ENCODE measurements around the gene SARDH. TPM values are rescaled to one million over a fixed set of nuclear protein-coding genes. Genes with fewer than 3 reads are reported as not detected.

Gene SARDH
- total RNA-seq, 2 donors from 2014 or later, result 20.2 to 61.0 TPM

DNA sequence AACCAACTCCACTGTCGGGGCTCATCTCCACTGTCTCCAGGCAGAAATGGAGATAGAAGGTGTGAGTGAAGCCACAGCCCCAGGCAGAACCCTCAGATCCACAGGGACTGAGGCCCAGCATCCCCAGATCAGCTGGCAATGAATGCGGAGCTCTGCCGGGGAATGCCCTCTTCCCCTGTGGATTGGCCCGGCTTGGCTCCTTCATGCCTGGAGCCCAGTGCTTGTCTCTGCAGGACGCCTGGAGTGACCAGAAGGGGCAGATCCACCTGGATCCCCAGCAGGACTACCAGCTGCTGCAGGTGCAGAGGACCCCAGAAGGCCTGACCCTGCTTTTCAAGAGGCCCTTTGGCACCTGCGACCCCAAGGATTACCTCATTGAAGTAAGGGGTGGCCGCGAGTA, 98.5 kb downstream of the SARDH start:
- intact Hi-C loops (cut with DNase I), result no loop called here
- no peak overlapping the region for H3K27ac ChIP-seq
- no peak overlapping the region for H3K4me3 ChIP-seq
- H3K9me3 ChIP-seq, result no peaks in the 10 kb centered on the region
- no peak for TF ChIP-seq POLR2A (IDR thresholded peaks at IDR 0.05)
- TF ChIP-seq, protein P1, sequence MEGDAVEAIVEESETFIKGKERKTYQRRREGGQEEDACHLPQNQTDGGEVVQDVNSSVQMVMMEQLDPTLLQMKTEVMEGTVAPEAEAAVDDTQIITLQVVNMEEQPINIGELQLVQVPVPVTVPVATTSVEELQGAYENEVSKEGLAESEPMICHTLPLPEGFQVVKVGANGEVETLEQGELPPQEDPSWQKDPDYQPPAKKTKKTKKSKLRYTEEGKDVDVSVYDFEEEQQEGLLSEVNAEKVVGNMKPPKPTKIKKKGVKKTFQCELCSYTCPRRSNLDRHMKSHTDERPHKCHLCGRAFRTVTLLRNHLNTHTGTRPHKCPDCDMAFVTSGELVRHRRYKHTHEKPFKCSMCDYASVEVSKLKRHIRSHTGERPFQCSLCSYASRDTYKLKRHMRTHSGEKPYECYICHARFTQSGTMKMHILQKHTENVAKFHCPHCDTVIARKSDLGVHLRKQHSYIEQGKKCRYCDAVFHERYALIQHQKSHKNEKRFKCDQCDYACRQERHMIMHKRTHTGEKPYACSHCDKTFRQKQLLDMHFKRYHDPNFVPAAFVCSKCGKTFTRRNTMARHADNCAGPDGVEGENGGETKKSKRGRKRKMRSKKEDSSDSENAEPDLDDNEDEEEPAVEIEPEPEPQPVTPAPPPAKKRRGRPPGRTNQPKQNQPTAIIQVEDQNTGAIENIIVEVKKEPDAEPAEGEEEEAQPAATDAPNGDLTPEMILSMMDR (IDR thresholded peaks at IDR 0.05), result no peak
- H3K27me3 ChIP-seq, result no peaks in the 10 kb centered on the region
- H3K4me1 ChIP-seq, result no peaks in the 10 kb centered on the region
- H3K36me3 ChIP-seq (replicated peaks in 1 of 2; ENCODE audit: insufficient read depth in 1 of 2, low read depth in 2 of 2), result no peaks in the 10 kb centered on the region
- ATAC-seq (no peak), DNase-seq (no peak)
- WGBS, 2 donors, result 82% methylated on average over 8 of the region's 8 CpGs; no CpG with 5 or more reads in 1 of the 2 donors

DNA sequence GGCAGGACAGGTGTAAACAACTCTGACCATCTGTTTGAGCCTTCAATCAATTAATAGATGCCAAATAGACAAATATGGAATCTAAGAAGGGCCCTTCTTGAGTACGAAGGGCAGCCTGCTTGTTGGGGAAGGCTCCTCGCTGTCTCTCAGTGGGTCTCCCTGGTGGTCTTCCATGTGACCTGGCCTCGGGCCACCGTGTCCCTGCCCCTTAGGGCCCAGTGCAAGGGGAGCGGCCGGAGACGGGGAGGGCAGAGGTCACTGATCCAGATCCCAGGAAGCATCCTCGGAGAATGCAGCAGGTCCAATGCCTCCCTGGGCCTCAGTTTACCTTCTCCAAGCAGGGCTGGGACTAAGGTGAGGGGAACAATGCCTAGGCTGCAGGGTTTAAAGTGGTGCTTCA, 99.4 kb downstream of the SARDH start:
- intact Hi-C loops (cut with DNase I), result no loop called here
- ATAC-seq, result no peak
- 46 to 66% methylated on average over 8 of the region's 8 CpGs for WGBS, 2 donors
- Histone ChIP-seq H3K27ac (no peak overlapping the region), H3K4me3 (no peak overlapping the region), H3K9me3 (no peaks in the 10 kb centered on the region), H3K27me3 (no peaks in the 10 kb centered on the region), H3K36me3 (replicated peaks in 1 of 2; ENCODE audit: insufficient read depth in 1 of 2, low read depth in 2 of 2) (no peaks in the 10 kb centered on the region), H3K4me1 (no peaks in the 10 kb centered on the region)
- no peak for DNase-seq
- TF ChIP-seq, protein P1 (IDR thresholded peaks at IDR 0.05), result no peak
- TF ChIP-seq POLR2A (IDR thresholded peaks at IDR 0.05), result no peak

DNA sequence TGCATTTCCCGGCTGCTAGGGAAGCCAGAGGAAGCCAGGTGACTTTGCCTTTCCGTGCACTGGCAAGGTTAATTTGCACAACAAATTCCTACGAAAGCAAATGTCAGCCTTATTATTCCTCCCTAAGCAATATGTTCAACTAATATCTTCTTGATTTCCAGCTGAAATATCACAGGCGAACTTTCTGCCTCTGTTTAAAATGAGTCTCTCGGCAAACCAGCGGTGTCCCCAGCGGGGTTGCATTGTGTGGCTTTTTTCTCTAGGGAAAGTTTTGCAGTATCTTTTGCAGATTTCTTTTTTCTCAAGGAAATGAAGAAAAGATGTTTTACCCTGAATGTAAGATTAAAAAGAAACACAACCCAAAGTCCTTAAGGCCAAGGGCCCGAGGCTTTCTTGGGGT, 100.1 kb downstream of the SARDH start:
- DNase-seq (no peak), ATAC-seq (no peak)
- H3K36me3 ChIP-seq (replicated peaks in 1 of 2; ENCODE audit: insufficient read depth in 1 of 2, low read depth in 2 of 2), result no peaks in the 10 kb centered on the region
- TF ChIP-seq POLR2A (IDR thresholded peaks at IDR 0.05), result no peak
- TF ChIP-seq, protein P1 (IDR thresholded peaks at IDR 0.05), result no peak
- no peak overlapping the region for H3K27ac ChIP-seq
- no peak overlapping the region for H3K4me3 ChIP-seq
- H3K4me1 ChIP-seq, result no peaks in the 10 kb centered on the region
- H3K27me3 ChIP-seq, result no peaks in the 10 kb centered on the region
- 60 to 61% methylated on average over 8 of the region's 8 CpGs for WGBS, 2 donors
- intact Hi-C loops (cut with DNase I), result no loop called here
- H3K9me3 ChIP-seq, result no peaks in the 10 kb centered on the region

DNA sequence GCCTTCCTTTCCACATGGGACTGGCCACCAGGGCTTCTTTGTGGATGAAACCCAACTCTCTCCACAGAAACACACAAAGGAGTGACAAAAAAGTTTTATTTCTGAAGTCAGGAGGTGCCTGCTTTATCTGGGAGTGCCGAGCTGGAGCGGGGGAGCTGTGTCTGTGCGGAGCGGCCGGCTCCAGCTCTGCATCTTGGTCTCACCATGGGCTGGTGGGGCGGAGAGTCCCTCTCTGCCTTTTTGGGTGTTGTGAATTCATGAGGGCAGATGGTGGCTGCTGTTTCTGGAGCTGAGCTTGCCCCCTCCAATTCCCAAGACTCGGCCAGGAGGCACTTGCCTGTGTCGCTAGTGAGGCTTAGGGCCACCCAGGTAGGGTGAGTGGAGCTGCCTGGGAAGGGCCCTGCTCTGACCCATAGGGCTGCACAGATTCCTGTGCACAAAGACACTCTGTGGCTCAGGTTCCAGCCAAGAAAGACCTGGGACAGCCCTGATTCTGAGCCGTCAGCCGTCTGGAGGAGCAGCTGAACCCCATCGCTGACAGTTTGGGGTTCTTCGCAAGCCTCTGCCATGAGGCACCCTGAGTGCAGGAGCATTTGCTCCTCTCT, 100.6 kb downstream of the SARDH start:
- DNase-seq, result no peak
- intact Hi-C loops (cut with DNase I), result no loop called here
- H3K27me3 ChIP-seq, result no peaks in the 10 kb centered on the region
- H3K4me1 ChIP-seq, result no peaks in the 10 kb centered on the region
- H3K9me3 ChIP-seq, result no peaks in the 10 kb centered on the region
- no peak overlapping the region for H3K4me3 ChIP-seq
- H3K27ac ChIP-seq, result no peak overlapping the region
- TF ChIP-seq, protein P1 (IDR thresholded peaks at IDR 0.05), result no peak
- no peak for TF ChIP-seq POLR2A (IDR thresholded peaks at IDR 0.05)
- ATAC-seq, result no peak
- no peaks in the 10 kb centered on the region for H3K36me3 ChIP-seq (replicated peaks in 1 of 2; ENCODE audit: insufficient read depth in 1 of 2, low read depth in 2 of 2)
- 68 to 75% methylated on average over 4 to 12 of the region's 12 CpGs for WGBS, 2 donors

DNA sequence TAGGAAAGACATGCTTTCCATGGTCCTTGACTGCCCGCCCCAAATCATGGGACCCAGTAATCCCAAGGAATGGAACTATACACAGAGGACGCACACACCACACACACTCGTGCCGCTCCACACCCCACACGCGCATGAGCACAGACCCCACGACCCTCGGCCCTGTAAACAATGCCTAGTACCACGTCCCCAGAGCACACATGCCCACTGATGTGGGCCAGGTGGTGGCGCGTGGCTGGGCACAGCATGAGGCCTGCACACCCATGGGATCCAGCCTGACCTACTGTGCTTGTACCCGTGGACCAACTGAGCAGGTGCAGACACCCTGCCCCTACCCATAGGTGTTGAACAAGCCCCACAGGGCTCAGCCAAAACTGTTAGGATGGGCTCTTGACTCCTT, 101.2 kb downstream of the SARDH start:
- TF ChIP-seq POLR2A (IDR thresholded peaks at IDR 0.05), result no peak
- TF ChIP-seq, protein P1 (IDR thresholded peaks at IDR 0.05), result no peak
- Histone ChIP-seq H3K4me3 (no peak overlapping the region), H3K27me3 (no peaks in the 10 kb centered on the region), H3K27ac (no peak overlapping the region), H3K36me3 (replicated peaks in 1 of 2; ENCODE audit: insufficient read depth in 1 of 2, low read depth in 2 of 2) (no peaks in the 10 kb centered on the region), H3K4me1 (no peaks in the 10 kb centered on the region), H3K9me3 (no peaks in the 10 kb centered on the region)
- intact Hi-C loops (cut with DNase I), result no loop called here
- DNase-seq, result no peak
- 66 to 83% methylated on average over 3 to 12 of the region's 12 CpGs for WGBS, 2 donors
- no peak for ATAC-seq
